A204.1 (cell line): ENCODE measurements around the gene APOF.
"Not testable (repeated sequence)": the region's sequence is repeated elsewhere in the genome, so short reads cannot be mapped to it uniquely, and the experiment has no call there.

Experiments used
- FAIRE-seq: peaks from 2 replicates; lab custom pipeline; 2012; peaks lifted over from hg19 to GRCh38; lab: Jason Lieb, UNC

Gene APOF

DNA sequence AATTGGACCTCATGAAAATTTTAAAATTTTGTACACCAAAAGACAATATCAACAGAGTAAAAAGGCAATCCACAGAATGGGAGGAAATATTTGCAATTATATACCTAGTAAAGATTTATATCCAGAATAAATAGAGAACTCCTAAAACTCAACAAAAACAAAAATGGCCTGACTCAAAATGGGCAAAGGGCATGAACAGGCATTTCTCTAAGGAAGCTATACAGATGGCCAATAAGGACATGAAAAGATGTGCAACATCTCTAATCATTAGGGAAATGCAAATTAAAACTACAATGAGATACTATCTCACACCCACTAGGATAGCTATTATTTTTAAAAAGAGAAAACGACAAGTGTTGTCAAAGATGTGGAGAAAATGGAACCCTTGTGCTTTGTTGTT, 10.9 kb upstream of the APOF start:
- no peak for FAIRE-seq

DNA sequence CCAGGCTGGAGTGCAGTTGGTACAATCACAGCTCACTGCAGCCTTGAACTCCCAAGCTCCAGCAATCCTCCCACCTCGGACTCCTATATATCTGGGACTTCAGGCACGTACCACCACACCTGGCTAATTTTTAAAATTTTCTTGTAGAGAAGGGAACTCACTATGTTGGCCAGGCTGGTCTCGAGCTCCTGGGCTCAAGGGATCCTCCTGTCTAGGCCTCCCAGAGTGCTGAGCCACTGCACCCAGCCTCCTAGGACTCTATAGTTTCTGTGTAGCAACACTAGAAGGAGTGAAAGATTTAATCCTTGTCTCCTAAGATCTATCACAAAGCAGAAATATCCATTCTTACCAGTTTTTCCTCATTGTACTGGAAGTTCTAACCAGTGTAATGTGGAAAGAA, 4.3 kb upstream of the APOF start:
- no peak for FAIRE-seq

DNA sequence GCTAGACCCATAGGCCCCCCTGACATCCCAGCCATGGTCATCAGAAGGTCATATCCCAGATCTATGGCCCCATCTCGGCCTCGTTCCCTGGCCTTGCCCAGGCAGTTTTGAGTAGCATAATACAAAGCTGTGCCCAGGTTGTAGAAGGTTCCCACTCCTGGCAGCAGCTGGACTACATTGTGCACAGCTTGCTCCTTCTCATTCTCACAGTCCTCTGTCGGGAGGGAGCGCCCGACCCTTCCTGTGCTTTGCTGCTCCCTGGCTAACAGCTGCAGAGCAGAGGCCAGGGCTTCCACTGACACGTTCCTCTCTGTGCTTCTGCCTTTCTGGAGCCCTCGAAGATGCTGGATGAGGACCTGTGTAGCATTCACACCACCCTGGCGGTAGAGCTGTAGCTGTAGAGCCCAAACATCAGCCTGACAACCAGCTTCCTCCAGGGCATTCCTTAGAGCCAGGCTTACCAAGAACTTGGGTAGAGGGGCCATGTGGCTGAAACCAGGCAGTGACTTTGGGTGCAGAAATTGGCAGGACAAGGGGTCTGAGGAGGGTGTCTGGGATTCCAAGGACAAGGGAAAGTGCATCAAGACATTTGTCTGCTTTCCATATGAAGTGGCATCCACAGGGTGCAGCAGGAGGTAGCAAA, 1.0 kb downstream of the APOF start:
- no peak for FAIRE-seq

DNA sequence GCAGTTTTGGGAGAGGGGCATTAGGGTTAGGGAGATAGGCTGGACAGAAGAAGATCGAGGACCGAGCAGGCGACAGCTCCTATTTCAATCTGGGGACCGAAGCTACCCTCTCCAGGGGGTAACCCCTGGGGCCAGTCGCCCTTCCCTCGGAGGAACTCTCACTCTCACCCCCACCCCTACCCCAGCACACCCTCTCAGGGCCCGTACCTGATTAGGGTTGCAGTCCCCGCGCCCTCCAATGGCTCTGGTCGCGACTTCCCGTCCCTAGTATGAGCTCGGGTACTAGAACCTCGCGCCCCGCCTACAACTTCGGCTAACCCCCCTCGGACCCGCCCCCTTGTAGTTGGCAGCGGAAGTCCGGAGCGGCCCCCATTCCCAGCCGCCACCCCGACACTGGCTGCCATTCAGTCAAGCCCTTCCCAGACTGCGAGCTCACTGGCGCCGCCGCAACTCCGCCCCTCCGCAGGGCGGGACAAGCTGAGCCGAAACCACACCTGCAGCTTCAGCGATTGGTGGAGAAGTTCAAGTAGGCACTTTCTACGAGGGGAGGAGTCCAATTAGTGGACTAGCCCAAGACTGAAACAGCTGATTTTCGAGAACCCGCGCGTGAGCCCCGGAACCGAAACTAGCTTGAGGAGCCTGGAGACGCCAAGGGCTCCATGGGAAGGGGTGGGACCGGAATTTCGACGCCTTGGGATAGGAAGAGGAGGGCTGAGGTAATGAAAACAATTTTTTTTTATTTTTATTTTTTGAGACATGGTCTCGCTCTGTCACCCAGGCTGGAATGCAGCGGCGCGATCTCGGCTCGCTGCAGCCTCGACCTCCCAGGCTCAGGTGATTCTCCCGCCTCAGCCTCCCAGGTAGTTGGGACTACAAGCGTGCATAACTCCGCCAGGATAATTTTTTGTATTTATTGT, 2.5 kb downstream of the APOF start, which contains the start of gene STAT2:
TSS of gene STAT2 (minus strand) at position 257 of the 917 bp plus-strand sequence. CDS start 3,536 bp downstream, outside the sequence.
- FAIRE-seq: peak; percentile 100

DNA sequence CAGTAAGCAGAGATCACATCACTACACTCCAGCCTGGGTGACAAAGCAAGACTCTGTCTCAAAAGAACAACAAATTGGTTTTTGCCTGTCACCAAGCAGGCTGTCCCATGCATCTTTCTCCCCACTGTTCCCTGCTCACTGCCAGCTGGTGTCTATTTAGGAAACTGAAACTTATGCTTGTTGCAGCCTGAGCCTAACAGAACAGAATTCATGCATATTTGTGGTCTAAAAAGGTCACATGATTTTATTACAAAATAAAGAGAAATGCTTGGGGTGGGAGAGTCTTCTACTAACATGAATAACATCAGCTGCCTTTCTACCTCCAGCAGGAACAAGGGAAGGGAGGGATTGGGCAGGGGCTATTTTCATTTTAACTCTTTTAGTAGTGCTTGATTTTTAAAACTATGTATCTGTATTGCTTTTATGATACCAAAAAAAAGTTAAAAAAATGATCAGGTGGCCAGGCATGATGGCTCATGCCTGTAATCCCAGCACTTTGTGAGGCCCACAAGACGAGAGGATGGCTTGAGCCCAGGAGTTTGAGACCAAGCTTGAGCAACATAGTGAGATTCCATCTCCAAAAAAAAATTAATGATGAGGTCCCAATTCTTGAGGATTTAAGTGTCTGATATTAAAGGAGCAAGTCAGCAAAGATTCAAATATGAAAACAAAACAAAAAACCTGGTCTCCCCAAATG, 3.7 kb downstream of the APOF start:
- no peak for FAIRE-seq

DNA sequence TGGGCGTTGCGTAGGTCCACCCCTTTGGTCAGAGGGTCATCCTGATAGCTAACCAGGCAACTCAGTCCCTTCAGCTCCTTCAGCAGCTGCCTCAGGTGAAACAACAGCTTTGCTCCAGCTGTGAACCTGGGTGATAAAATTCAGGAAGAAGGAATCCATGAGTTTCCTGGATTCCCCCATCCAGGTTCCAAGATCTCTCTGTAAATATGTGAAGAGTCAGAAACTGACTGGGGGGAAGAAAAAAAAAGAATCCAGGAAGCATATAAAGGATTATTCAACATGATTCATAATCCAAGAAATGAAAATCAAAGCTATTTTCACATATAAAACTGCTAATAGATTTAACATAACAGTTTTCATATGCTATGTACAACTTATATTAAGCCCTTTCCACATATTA, 11.3 kb downstream of the APOF start:
- FAIRE-seq: no peak

DNA sequence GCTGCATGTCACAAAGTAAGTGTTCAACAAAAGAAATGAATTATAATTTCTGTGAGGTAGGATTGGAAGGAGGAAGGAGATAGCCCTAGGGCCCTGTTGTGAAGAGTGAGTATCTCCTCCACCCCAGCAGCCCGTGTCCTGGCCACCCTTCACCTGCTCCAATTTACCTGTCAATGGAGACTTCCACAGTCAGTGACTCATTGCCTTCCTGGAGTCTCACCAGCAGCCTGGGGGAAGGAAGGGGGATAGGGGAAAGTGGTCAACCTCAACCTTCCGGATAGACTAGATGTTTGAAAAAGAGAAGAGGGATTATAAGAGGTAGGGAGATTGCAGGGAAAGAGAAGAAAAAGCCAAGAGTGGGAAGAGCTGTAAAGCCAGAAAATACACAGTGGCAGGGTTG, 12.0 kb downstream of the APOF start:
- no peak for FAIRE-seq

DNA sequence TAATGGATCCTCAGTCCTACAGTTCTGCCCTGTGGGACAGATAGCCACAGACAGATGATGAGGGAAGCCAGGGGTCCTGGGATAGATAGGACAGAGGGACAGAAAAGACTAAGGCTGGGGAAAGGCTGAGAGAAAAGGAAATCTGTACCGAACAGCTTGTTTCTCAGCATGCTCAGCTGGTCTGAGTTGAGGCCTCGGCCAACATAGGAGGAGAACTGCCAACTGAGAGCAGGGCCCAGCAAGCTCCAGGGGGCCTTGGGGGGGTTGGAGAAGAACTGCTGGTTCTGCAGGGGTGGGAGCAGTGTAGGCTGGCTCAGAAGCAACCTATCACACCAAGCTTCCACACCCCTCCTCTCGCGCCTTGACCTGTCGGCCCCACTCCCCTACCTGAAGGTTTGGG, 13.9 kb downstream of the APOF start:
- FAIRE-seq: no peak

DNA sequence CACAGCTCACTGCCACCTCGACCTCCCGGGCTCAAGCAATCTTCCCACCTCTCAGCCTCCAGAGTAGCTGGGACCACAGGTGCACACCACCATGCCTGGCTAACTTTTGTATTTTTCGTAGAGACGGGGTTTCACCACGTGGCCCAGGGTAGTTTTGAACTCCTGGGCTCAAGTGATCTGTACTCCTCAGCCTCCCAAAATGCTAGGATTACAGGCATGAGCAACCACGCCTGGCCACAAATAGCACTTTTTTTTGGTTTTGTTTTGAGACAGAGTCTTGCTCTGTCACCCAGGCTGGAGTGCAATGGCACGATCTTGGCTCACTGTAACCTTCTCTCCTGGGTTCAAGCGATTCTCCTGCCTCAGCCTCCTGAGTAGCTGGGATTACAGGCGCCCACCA, 15.4 kb downstream of the APOF start:
- not testable (repeated sequence) for FAIRE-seq

DNA sequence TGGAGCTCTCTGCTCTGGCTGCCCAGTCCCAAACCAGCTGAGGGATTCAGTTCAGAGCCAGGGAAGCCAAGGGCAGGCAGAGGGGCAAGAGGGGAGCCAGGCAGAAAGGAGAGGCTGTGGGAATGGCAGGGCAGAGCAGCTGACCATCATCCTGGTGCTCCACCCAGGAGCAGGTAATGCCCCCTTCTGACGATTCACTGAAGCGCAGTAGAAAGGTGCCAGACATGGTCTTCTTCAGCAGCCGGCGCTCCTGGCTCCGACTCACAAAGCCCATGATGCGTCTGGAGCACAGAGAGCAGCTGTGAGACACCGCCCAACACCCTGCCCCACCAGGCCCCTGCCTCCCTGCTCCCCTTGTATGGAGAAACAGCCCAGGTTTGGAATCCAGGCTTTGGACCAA, 16.0 kb downstream of the APOF start:
- no peak for FAIRE-seq

DNA sequence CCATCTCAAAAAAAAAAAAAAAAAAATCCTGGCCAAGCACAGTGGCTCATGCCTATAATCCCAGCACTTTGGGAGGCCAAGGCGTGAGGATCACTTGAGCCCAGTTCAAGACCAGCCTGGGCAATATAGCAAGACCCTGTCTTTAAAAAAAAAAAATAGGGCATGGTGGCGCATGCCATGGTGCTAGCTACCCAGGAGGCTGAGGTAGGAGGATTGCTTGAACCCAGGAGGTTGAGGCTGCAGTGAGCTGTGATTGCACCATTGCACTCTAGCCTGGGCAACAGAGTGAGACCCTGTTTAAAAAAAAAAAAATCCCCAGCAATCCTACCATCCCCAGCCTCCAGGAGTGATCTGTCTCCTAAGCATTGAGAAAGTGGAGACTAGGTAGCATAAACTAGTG, 20.4 kb downstream of the APOF start:
- not testable (repeated sequence) for FAIRE-seq

DNA sequence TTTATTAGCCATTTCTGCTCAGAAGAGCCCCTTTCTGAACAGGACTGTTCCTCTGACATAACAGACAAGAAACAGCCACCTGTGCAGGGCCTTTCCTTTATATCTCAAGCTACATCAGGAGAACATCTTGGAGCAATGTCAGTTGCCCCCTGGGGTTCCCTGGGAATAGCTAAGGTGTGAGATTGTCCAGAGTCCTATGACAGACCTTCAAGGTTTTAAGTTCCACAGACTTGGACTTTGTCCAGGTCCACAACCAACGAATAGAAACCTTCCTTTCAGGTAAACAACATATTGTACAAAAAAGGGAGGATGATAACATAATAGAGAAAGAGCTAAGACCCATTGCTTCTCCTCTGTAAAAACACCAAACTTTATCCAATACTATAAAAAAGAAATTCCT, 21.0 kb downstream of the APOF start:
- no peak for FAIRE-seq

DNA sequence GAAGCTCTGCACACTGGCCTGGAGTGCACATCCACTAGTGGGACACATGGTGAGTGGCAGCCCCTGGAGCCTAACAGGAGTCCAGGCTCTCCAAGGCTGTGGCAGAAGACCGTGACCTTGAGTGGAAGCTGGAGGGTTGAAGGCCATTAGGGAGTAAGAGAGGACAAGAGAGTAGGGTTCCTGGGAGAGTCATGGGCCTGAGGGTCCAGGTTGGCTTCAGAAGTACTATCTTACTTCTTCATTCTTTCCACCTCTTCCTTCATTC, 23.6 kb downstream of the APOF start:
- no peak for FAIRE-seq

DNA sequence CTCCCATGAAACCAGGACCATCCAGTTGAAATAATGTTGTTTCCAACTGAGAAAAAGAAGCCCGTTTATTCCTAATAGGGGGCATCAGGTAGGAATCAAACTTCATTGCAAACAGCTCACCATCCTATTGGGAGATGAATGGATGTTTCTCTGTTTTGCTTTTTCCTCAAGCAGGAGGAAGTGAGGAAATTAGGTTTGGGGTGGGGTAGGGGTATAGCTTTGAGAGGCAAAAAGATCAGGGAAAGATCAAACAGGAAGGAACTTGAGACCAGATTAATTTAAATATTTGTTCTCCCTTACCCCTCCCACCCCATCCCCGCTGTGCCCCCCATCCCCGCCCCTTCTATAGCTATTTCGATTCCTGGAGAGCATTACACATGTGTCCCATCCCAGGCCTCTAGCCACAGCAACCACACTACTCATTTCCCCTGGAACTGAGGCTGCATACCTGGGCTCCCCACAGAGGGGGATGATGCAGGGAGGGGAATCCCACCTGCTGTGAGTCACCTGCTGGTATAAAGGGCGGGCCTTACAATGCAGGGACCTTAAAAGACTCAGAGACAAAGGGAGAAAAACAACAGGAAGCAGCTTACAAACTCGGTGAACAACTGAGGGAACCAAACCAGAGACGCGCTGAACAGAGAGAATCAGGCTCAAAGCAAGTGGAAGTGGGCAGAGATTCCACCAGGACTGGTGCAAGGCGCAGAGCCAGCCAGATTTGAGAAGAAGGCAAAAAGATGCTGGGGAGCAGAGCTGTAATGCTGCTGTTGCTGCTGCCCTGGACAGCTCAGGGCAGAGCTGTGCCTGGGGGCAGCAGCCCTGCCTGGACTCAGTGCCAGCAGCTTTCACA, 24.1 kb downstream of the APOF start, which contains the start of gene IL23A:
TSS of gene IL23A (plus strand) at position 577 of the 850 bp plus-strand sequence. CDS start at position 738, 161 bp downstream.
- FAIRE-seq: no peak

DNA sequence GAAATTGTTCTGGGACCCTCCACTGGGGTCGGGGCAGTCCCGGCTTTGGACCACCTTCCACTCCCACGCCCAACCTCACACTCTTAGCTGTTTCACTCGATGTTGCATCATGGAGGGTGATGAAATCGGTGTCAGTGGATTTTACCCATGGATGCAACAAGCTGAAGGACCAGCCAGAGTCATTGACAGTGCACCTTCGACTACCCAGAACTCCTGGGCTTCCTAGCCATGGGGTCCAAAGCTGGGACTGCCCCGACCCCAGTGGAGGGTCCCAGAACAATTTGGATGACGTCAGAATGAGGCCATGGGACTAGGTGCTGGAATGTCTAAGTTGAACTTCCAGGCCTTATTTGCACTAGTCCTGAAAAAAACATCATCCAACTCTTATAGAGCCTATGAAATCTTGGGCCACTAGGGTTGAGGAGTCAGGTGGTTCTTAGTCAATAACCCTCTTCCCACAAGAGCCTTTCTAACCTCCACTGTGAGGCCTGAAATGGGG, 24.9 kb downstream of the APOF start:
- FAIRE-seq: no peak

DNA sequence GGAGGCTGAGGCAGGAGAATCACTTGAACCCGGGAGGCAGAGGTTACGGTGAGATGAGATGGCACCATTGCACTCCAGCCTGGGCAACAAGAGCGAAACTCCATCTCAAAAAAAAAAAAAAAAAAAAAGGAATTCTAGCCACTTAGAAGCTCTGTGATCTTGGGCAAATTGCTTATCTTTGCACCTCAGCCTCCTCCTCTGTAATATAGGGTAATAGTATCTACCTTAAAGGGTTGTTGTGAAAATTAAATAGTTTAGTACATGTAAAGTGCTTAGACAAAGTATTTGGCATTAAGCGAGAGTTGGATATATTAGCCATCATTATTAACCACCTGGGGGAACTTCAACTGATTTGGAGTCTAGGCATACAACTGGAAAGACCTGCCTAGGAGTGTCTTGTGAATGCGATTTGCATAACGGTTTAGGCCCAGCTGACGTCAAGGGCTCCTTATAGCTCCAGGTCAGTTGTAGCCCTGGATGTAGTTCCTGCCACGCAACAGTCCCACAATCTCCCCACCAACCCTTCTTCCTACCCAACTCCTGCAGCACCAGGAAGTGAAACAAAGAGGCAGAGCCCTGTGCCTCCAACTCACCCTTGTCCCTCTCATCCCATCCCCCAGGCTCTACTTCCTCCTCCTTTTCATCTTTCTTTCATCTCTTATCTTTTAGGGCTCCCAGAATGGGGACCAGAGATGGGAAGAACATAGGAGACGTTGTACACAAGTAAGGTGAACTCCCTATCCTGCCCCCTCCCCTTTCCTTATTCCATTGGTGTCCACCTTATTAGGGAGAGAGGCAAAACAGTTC, 26.1 kb downstream of the APOF start:
- no peak for FAIRE-seq

DNA sequence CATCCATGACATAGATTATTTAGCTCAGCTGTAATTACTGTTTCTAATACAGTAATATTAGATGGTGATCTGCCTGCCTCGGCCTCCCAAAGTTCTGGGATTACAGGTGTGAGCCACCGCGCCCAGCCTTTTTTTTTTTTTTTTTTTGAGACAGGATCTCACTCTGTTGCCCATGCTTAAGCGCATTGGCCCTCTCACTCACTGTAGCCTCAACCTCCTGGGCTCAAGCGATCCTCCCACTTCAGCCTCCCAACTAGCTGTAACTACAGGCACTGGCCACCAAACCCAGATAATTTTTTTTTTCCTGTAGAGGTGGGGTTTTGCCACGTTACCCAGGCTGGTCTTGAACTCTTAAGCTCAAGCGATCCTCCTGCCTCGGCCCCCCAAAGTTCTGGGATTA, 27.1 kb downstream of the APOF start:
- not testable (repeated sequence) for FAIRE-seq

DNA sequence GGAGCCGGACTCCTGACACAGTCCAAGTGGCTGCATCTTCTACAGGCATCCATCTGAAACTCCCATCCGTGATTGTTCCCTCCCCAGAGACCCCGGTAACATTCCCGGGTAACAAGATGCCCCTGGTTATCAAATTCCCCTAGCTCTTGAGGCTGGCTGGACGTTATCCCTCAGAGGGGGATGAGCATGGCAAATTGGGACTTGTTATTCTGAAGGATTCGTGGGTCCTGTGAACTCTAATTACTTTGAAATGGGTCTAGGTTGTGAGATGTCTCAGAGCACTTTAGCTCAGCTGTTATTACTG, 28.2 kb downstream of the APOF start:
- no peak for FAIRE-seq

DNA sequence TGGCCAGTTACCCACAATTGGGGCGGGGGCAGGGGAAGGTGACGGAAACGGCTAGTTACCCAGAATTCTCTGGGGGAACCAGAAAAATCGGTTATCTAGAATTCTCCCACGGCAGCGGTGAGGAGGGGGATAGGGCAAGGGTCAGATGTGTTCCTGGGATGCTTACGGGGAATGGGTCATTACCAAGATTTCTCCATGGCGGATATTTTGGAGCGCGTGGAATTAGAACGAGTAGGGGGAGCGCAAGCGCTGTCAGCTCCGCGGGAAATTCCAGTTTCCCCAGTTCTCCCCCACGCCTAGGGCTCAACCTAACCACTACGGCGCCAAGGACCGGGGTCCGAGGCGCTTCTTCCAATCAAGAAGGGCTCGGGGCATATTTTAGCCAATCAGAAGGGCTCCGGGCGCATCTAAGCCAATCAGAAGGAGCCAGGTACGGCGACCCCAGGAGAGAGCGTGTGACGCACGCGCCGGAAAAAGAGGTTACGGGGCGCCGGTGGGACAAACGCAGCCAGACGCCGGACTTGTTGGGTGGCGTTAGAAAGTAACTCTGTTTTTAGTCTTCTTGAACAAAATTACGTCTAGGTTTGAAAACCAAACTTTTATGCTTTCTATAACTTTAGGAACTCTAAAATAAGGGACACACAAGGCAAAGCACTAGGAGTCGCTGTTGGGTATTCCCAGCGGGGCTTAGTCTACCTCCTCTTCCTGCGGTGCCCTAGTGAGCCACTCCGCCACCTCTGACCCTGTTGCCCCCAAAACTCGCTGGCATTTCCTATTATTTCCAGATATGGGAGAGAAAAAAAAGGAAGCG, 28.8 kb downstream of the APOF start, which contains the start of gene PAN2:
TSS of gene PAN2 (minus strand) at position 322 of the 811 bp plus-strand sequence. CDS start 906 bp downstream, outside the sequence.
- peak; percentile 93 for FAIRE-seq

DNA sequence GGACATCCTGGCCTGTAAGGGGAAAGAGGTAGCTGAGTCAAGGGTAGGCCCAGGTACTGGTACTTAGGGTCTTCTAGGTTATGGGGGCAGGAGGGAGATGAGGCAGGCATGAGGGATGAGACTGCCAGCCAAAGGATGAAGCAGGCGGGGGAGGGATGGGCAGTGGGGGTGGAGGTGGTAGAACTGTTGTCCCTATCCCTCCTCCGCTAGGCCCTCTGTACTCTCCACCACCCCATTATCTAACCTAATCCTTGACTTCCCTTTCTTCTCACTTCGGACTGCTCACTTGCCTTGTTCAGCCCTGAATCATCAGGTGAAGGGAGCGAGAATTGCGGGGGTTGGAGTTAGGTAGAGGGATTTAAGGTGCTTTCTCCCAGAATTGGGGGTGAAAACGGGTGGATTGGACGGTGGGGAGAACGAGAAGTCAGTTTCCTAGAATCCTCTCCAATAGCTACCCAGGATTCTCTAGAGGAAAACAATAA, 29.4 kb downstream of the APOF start:
- no peak for FAIRE-seq
